PC-9 (cell line): ENCODE results near the gene MNT. TPM values are rescaled to one million over a fixed set of nuclear protein-coding genes. Genes with fewer than 3 reads are reported as not detected.
"Not testable (repeated sequence)": the region's sequence is repeated elsewhere in the genome, so short reads cannot be mapped to it uniquely, and the experiment has no call there.

ENCODE experiments used
- BruUV-seq: library from RNA; stranded (reverse); fragments of 400-500 nt; replicated peaks from 2 replicates; lab custom pipeline; 2021; lab: Mats Ljungman, UMichigan
- CTCF ChIA-PET: fragments of 300-600 bp; sonication (Branson Sonifier 250); formaldehyde crosslinking; loops from one replicate; lab custom pipeline; 2022; ENCODE audit warnings: antibody characterized with exemption; lab: Charles Lee
- POLR2A ChIA-PET: fragments of 300-600 bp; sonication (Branson Sonifier 250); formaldehyde crosslinking; loops from one replicate; lab custom pipeline; 2022; ENCODE audit warnings: antibody characterized with exemption; ENCODE audit not compliant: unreplicated experiment; lab: Charles Lee
- DNase-seq, 2 experiments: peaks; one replicate each; pipeline versions ENCODE4 v3.0.0 to v3.0.0-alpha.2; 2015 to 2022; ENCODE audit warnings: mixed read lengths in 1 of 2
- H2AFZ ChIP-seq: fragments of 200-600 bp; sonication (generic); 2 replicates; pipeline ENCODE4 v1.8.1; 2017; ENCODE audit warnings: antibody characterized with exemption
- H3F3A ChIP-seq: fragments of 200-600 bp; sonication (generic); 2 replicates; pipeline ENCODE4 v1.8.1; 2017; ENCODE audit warnings: antibody characterized with exemption, mild to moderate bottlenecking, low read depth; ENCODE audit not compliant: insufficient read depth
- H3K27ac ChIP-seq: fragments of 200-600 bp; sonication (generic); 2 replicates; pipeline ENCODE4 v1.6.1; 2016; ENCODE audit warnings: mixed run types
- H3K27me3 ChIP-seq: fragments of 200-600 bp; sonication (generic); 2 replicates; pipeline ENCODE4 v1.6.1; 2016; ENCODE audit warnings: low read depth, mixed run types; ENCODE audit not compliant: insufficient read depth
- H3K36me3 ChIP-seq: fragments of 200-600 bp; sonication (generic); 2 replicates; pipeline ENCODE4 v1.6.1; 2016; ENCODE audit warnings: low read depth, mixed run types
- H3K4me1 ChIP-seq: fragments of 200-600 bp; sonication (generic); replicated peaks from 2 replicates; pipeline ENCODE4 v1.6.1; 2016; ENCODE audit warnings: mixed run types; ENCODE audit not compliant: insufficient read depth
- H3K4me2 ChIP-seq: fragments of 200-600 bp; sonication (generic); 2 replicates; pipeline ENCODE4 v1.6.1; 2017; ENCODE audit warnings: mixed run types
- H3K4me3 ChIP-seq: fragments of 200-600 bp; sonication (generic); 2 replicates; pipeline ENCODE4 v1.6.1; 2016; ENCODE audit warnings: mixed run types
- H3K79me2 ChIP-seq: fragments of 200-600 bp; sonication (generic); 2 replicates; pipeline ENCODE4 v1.6.1; 2017; ENCODE audit warnings: low read depth, mixed run types
- H3K9me2 ChIP-seq: fragments of 200-600 bp; sonication (generic); 2 replicates; pipeline ENCODE4 v1.8.1; 2017; ENCODE audit warnings: mild to moderate bottlenecking; ENCODE audit not compliant: insufficient read depth
- H3K9me3 ChIP-seq: fragments of 200-600 bp; sonication (generic); 2 replicates; pipeline ENCODE4 v1.8.1; 2016; ENCODE audit warnings: low read depth; ENCODE audit not compliant: insufficient read depth
- H4K20me1 ChIP-seq: fragments of 200-600 bp; sonication (generic); 2 replicates; pipeline ENCODE4 v1.8.1; 2017; ENCODE audit not compliant: insufficient read depth
- EZH2 ChIP-seq: fragments of 200-600 bp; sonication (generic); IDR thresholded peaks from 2 replicates; pipeline ENCODE4 v1.8.0; 2017; ENCODE audit warnings: antibody characterized with exemption, low read depth
- intact Hi-C: fragments of 100-400 bp; cut with micrococcal nuclease; formaldehyde crosslinking; loops from one replicate; pipeline ENCODE4 v1.10.0; 2022; ENCODE audit not compliant: unreplicated experiment
- total RNA-seq: library from RNA; stranded (reverse); gene quantifications from 2 replicates; pipeline ENCODE4 v1.2.3, GENCODE V29; 2021
- TF ChIP-seq, protein P1 (sequence below): fragments of 200-600 bp; sonication (generic); conservative IDR thresholded peaks from 2 replicates; pipeline ENCODE4 v1.6.1; 2017; ENCODE audit warnings: mixed run types, antibody characterized with exemption, mild to moderate bottlenecking, moderate library complexity

MNT gene
- total RNA-seq, 1 experiment from 2014 or later: 60.7 TPM

DNA sequence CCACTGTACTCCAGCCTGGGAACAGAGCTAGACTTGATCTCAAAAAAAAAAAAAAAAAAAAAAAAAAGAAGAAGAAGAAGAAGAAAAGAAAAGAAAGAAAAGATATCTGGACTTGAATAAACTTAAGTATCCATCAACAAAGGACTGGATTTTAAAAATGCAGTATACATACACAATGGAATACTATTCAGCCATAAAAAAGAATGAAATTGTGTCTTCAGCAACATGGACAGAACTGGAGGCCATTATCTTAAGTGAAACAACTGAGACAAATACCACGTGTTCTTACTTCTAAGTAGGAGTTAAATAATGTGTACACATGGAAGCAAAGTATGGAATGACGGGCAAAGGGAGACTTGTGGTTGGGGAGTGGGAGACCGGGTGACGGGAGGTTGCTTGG is 40.1 kb upstream of the MNT start:
- Histone ChIP-seq H3K27ac (no peak overlapping the region), H3F3A (peaks cover 16% of the 10 kb centered on the region; the same call in 1 of the 2 replicates), H3K27me3 (no peaks in the 10 kb centered on the region), H3K36me3 (peaks cover 28% of the 10 kb centered on the region; the same call in 1 of the 2 replicates), H3K4me2 (no peak overlapping the region), H4K20me1 (peaks cover 4% of the 10 kb centered on the region; the same call in 1 of the 2 replicates), H2AFZ (no peak overlapping the region), H3K4me3 (no peak overlapping the region), H3K79me2 (peaks cover 7% of the 10 kb centered on the region; the same call in 1 of the 2 replicates), H3K9me2 (no peaks in the 10 kb centered on the region), H3K4me1 (no peaks in the 10 kb centered on the region), H3K9me3 (no peaks in the 10 kb centered on the region; the same call in 1 of the 2 replicates)
- BruUV-seq: no TSS peak
- no peak for DNase-seq
- POLR2A ChIA-PET: interaction anchor here (0.6 kb wide), 1 partner anchor 59 kb away, joined by 4 read pairs; no protein-coding TSS in a partner anchor
- TF ChIP-seq, protein P1, sequence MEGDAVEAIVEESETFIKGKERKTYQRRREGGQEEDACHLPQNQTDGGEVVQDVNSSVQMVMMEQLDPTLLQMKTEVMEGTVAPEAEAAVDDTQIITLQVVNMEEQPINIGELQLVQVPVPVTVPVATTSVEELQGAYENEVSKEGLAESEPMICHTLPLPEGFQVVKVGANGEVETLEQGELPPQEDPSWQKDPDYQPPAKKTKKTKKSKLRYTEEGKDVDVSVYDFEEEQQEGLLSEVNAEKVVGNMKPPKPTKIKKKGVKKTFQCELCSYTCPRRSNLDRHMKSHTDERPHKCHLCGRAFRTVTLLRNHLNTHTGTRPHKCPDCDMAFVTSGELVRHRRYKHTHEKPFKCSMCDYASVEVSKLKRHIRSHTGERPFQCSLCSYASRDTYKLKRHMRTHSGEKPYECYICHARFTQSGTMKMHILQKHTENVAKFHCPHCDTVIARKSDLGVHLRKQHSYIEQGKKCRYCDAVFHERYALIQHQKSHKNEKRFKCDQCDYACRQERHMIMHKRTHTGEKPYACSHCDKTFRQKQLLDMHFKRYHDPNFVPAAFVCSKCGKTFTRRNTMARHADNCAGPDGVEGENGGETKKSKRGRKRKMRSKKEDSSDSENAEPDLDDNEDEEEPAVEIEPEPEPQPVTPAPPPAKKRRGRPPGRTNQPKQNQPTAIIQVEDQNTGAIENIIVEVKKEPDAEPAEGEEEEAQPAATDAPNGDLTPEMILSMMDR: no peak
- no peak for TF ChIP-seq EZH2
- CTCF ChIA-PET: no interaction called here
- intact Hi-C loops: no loop called here

DNA sequence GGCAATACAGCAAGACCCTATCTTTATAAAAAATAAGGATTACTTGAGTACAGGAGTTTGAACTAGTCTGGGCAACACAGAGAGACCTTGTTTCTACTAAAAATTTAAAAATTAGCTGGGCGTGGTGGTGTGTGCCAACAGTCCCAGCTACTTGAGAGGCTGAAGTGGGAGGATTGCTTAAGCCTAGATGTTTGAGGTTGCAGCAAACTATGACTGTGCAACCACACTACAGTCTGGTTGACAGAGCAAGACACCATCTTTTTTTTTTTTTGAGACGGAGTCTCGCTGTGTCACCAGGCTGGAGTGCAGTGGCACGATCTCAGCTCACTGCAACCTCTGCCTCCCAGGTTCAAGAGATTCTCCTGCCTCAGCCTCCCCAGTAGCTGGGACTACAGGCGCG is 39.1 kb upstream of the MNT start:
- POLR2A ChIA-PET, H3K9me3 ChIP-seq, H4K20me1 ChIP-seq, H2AFZ ChIP-seq, H3K4me2 ChIP-seq, CTCF ChIA-PET, H3K4me3 ChIP-seq, H3K79me2 ChIP-seq, DNase-seq, H3K27ac ChIP-seq, H3K4me1 ChIP-seq, intact Hi-C loops, H3K27me3 ChIP-seq, H3K9me2 ChIP-seq, BruUV-seq: not testable (repeated sequence)
- Histone ChIP-seq H3K36me3 (peaks cover 24% of the 10 kb centered on the region; the same call in 1 of the 2 replicates), H3F3A (peaks cover 12% of the 10 kb centered on the region; the same call in 1 of the 2 replicates)

DNA sequence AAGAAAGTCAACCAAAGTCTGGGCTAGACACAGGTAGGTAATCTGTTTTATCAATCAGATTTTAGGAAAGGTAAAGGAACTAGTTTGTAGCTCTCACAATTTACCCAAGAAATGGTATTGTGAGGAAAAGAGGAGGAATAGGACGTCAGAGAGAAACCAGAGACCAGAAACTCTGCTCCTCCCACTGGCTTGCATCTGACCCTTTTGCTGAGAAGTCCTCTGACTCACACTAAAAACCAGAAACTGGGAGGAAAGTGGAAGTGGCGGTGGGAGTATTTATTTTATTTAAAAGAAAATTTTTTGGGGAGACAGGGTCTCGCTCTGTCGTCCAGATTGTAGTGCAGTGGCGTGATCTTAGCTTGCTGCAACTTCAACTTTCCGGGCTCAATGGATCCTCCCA is 38.0 kb upstream of the MNT start:
- H3K9me2 ChIP-seq: no peaks in the 10 kb centered on the region

More for the DNA sequence above, 38.0 kb upstream of the MNT start:
- Histone ChIP-seq H3K27me3 (no peaks in the 10 kb centered on the region), H3F3A (peaks cover 12% of the 10 kb centered on the region; the same call in 1 of the 2 replicates), H3K4me1 (no peaks in the 10 kb centered on the region), H2AFZ (no peak overlapping the region), H3K4me2 (no peak overlapping the region), H3K79me2 (no peaks in the 10 kb centered on the region), H3K9me3 (no peaks in the 10 kb centered on the region; the same call in 1 of the 2 replicates), H3K4me3 (no peak overlapping the region), H4K20me1 (peaks cover 2% of the 10 kb centered on the region; the same call in 1 of the 2 replicates), H3K36me3 (peaks cover 17% of the 10 kb centered on the region; the same call in 1 of the 2 replicates), H3K27ac (no peak overlapping the region)
- intact Hi-C loops: no loop called here
- TF ChIP-seq EZH2: no peak
- TF ChIP-seq, protein P1: no peak
- DNase-seq: no peak
- POLR2A ChIA-PET: no interaction called here
- no TSS peak for BruUV-seq
- CTCF ChIA-PET: interaction anchor here (0.5 kb wide), 1 partner anchor 274 kb away, joined by 4 read pairs; no protein-coding TSS in a partner anchor
